GF-D8 (cell line): ENCODE results near the gene KIF16B.
"Not testable (repeated sequence)": the region's sequence is repeated elsewhere in the genome, so short reads cannot be mapped to it uniquely, and the experiment has no call there.

Experiments used
- DNase-seq: peaks from one replicate; lab custom pipeline; 2025; lab: John Stamatoyannopoulos, UW

Gene KIF16B

GRCh38 chr20:16474363-16474762 is 98.9 kb downstream of the KIF16B start:
- DNase-seq, result no peak

GRCh38 chr20:16472045-16472872 is 101.0 kb downstream of the KIF16B start:
- no peak for DNase-seq

- no peak for DNase-seq
These were observed 103.8 kb downstream of the KIF16B start for GRCh38 chr20:16469395-16469905.

GRCh38 chr20:16462711-16463110 is 110.5 kb downstream of the KIF16B start:
- no peak for DNase-seq

GRCh38 chr20:16459019-16459700 is 114.1 kb downstream of the KIF16B start:
- DNase-seq, result no peak

- no peak for DNase-seq
These were observed 115.7 kb downstream of the KIF16B start for GRCh38 chr20:16457514-16457913.

GRCh38 chr20:16455324-16455723 is 117.9 kb downstream of the KIF16B start:
- DNase-seq, result no peak

- DNase-seq, result no peak
These were observed 121.3 kb downstream of the KIF16B start for GRCh38 chr20:16451982-16452381.

- no peak for DNase-seq
These were observed 122.2 kb downstream of the KIF16B start for GRCh38 chr20:16451001-16451400.

- no peak for DNase-seq
These were observed 126.3 kb downstream of the KIF16B start for GRCh38 chr20:16446991-16447390.

GRCh38 chr20:16446246-16446645 is 127.0 kb downstream of the KIF16B start:
- DNase-seq, result no peak

GRCh38 chr20:16445482-16445881 is 127.8 kb downstream of the KIF16B start:
- no peak for DNase-seq

GRCh38 chr20:16444057-16444777 is 129.0 kb downstream of the KIF16B start:
- DNase-seq, result no peak

GRCh38 chr20:16441546-16442164 is 131.6 kb downstream of the KIF16B start:
- no peak for DNase-seq

GRCh38 chr20:16440686-16441085 is 132.6 kb downstream of the KIF16B start:
- no peak for DNase-seq

- DNase-seq, result not testable (repeated sequence)
These were observed 133.7 kb downstream of the KIF16B start for GRCh38 chr20:16439540-16439939.

- DNase-seq, result no peak
These were observed 135.1 kb downstream of the KIF16B start for GRCh38 chr20:16438100-16438499.

- DNase-seq, result no peak
These were observed 135.8 kb downstream of the KIF16B start for GRCh38 chr20:16437387-16437996.

- no peak for DNase-seq
These were observed 139.1 kb downstream of the KIF16B start for GRCh38 chr20:16434062-16434664.

GRCh38 chr20:16433293-16433580 is 140.0 kb downstream of the KIF16B start:
- no peak for DNase-seq
